HepG2 (cell line): ENCODE measurements around the gene GRP. TPM values are rescaled to one million over a fixed set of nuclear protein-coding genes. Genes with fewer than 3 reads are reported as not detected.

Source experiments
- ATAC-seq: fragments of 200-7000 bp; cut with Tn5 transposase; 3 replicates; pipeline ENCODE4 v1.9.1; 2020; ENCODE audit warnings: mild to moderate bottlenecking, moderate library complexity
- BruUV-seq: library from RNA; stranded (reverse); fragments of 400-500 nt; replicated peaks from 2 replicates; lab custom pipeline; 2021; lab: Mats Ljungman, UMichigan
- CTCF ChIA-PET: fragments of 300-600 bp; formaldehyde crosslinking; extraction: SDS; loops from one replicate; lab custom pipeline; 2021; ENCODE audit warnings: low total read pairs, inconsistent platforms, low intra/inter-chr PET ratio; lab: Yijun Ruan, JAX
- POLR2A ChIA-PET: fragments of 350-600 bp; sonication (Branson Sonifier 250); formaldehyde crosslinking; loops from one replicate; lab custom pipeline; 2020; ENCODE audit warnings: antibody characterized with exemption, inconsistent platforms; lab: Yijun Ruan, JAX
- DNase-seq: peaks from one replicate; pipeline ENCODE4 v3.0.0-alpha.2; 2015; ENCODE audit warnings: low spot score
- FAIRE-seq: peaks from 3 replicates; lab custom pipeline; 2011; peaks lifted over from hg19 to GRCh38; lab: Jason Lieb, UNC
- H2AFZ ChIP-seq: one replicate; pipeline ENCODE4 v1.6.1; 2011; ENCODE audit warnings: low read length, inconsistent platforms
- H3K27ac ChIP-seq: fragments of 300-600 bp; 3 replicates; pipeline ENCODE4 v1.8.0; 2011; ENCODE audit warnings: mixed run types, mild to moderate bottlenecking, mixed read lengths, low read length, inconsistent platforms; ENCODE audit not compliant: insufficient read depth; ENCODE audit errors: extremely low read length
- H3K27me3 ChIP-seq, 2 experiments: fragments of 200-600 bp in 1 of 2; 2 replicates in 1 of 2; 3 replicates in 1 of 2; pipeline versions ENCODE4 v1.6.0 to v1.8.0; 2011; ENCODE audit warnings: low read length in 2 of 2, mild to moderate bottlenecking in 2 of 2, moderate library complexity in 2 of 2, inconsistent platforms in 1 of 2; ENCODE audit not compliant: insufficient read depth in 2 of 2, control insufficient read depth in 1 of 2
- H3K36me3 ChIP-seq, 2 experiments: fragments of 200-600 bp in 1 of 2; replicated peaks in 1 of 2; 2 replicates in 1 of 2; 3 replicates in 1 of 2; pipeline versions ENCODE4 v1.5.1 to v1.8.0; 2011; ENCODE audit warnings: low read length in 2 of 2, inconsistent platforms in 1 of 2; ENCODE audit not compliant: insufficient read depth in 2 of 2, control insufficient read depth in 1 of 2
- H3K4me1 ChIP-seq: 2 replicates; pipeline ENCODE4 v1.5.1; 2012; ENCODE audit warnings: low read length, inconsistent platforms; ENCODE audit not compliant: insufficient read depth
- H3K4me2 ChIP-seq: 2 replicates; pipeline ENCODE4 v1.6.0; 2011; ENCODE audit warnings: low read depth, low read length, inconsistent platforms
- H3K4me3 ChIP-seq, 3 experiments: fragments of 200-600 bp in 1 of 3; sonication (generic), shearing (Covaris generic) in 1 of 3; replicated peaks in 1 of 3; 2 replicates each; pipeline ENCODE4 v1.5.1; 2011 to 2016; ENCODE audit warnings: low read length in 3 of 3, inconsistent platforms in 2 of 3, low read depth in 2 of 3, mild to moderate bottlenecking in 2 of 3, control low read depth in 1 of 3, mixed read lengths in 1 of 3; ENCODE audit not compliant: insufficient read depth in 1 of 3
- H3K79me2 ChIP-seq: one replicate; pipeline ENCODE4 v1.6.1; 2011; ENCODE audit warnings: low read length, inconsistent platforms; ENCODE audit not compliant: insufficient read depth
- H3K9ac ChIP-seq: 2 replicates; pipeline ENCODE4 v1.6.0; 2011; ENCODE audit warnings: mild to moderate bottlenecking, low read depth, low read length, inconsistent platforms; ENCODE audit not compliant: insufficient read depth
- H3K9me3 ChIP-seq: 2 replicates; pipeline ENCODE4 v1.5.1; 2012; ENCODE audit warnings: mild to moderate bottlenecking, low read length
- H4K20me1 ChIP-seq: 2 replicates; pipeline ENCODE4 v1.6.0; 2011; ENCODE audit warnings: inconsistent platforms, mild to moderate bottlenecking, low read length, moderate library complexity; ENCODE audit not compliant: insufficient read depth
- CBX2 ChIP-seq, 2 experiments: fragments of 200-600 bp in 1 of 2; sonication (generic); formaldehyde crosslinking in 1 of 2; IDR thresholded peaks; 2 replicates each; pipeline versions ENCODE4 v1.7.0 to v1.8.1; 2018 to 2022; ENCODE audit warnings: low read depth in 2 of 2, low read length in 1 of 2, mild to moderate bottlenecking in 1 of 2, missing genetic modification reagents in 1 of 2
- CEBPB ChIP-seq: IDR thresholded peaks from 2 replicates; pipeline ENCODE4 v1.6.1; 2011; ENCODE audit warnings: low read depth, low read length, improper control_type of control experiment, borderline replicate concordance
- NR2F2 ChIP-seq: IDR thresholded peaks from 2 replicates; pipeline ENCODE4 v1.6.1; 2012; ENCODE audit warnings: low read depth, inconsistent platforms, borderline replicate concordance
- ZNF17 ChIP-seq: sonication (generic); formaldehyde crosslinking; IDR thresholded peaks from 2 replicates; pipeline ENCODE4 v1.5.0; 2020; ENCODE audit warnings: mild to moderate bottlenecking, missing genetic modification reagents
- ZNF432 ChIP-seq: sonication (generic); formaldehyde crosslinking; IDR thresholded peaks from 2 replicates; pipeline ENCODE4 v1.5.0; 2020; ENCODE audit warnings: missing genetic modification reagents, mild to moderate bottlenecking, borderline replicate concordance
- ZNF746 ChIP-seq: sonication (generic); formaldehyde crosslinking; IDR thresholded peaks from 2 replicates; pipeline ENCODE4 v1.8.0; 2022; ENCODE audit warnings: mild to moderate bottlenecking, missing genetic modification reagents
- ZNF775 ChIP-seq: sonication (generic); formaldehyde crosslinking; IDR thresholded peaks from 2 replicates; pipeline ENCODE4 v1.4.0; 2020; ENCODE audit warnings: missing genetic modification reagents, mild to moderate bottlenecking, moderate library complexity, borderline replicate concordance
- WGBS: methylation state at CpG from one replicate; pipeline ENCODE4 v1.1.6; 2017; ENCODE audit warnings: low lambda C conversion rate; 5-methylcytosine and 5-hydroxymethylcytosine counted together
- in situ Hi-C: cut with HindIII; loops from 2 replicates; pipeline ENCODE4 v1.10.0; 2017; ENCODE audit warnings: low pct_unique_long_range_greater_than_20kb; ENCODE audit not compliant: extremely low pct_ligation_motif_present
- intact Hi-C: fragments of 100-400 bp; cut with micrococcal nuclease; formaldehyde crosslinking; loops from one replicate; pipeline ENCODE4 v1.10.0; 2022; ENCODE audit not compliant: unreplicated experiment
- polyA plus RNA-seq, 8 experiments: library from polyadenylated mRNA; depleted of rRNA in 3 of 8; stranded (reverse) in 7 of 8; unstranded in 1 of 8; fragments of >200 nt; fragmentation: Illumina TruSeq in 4 of 8; extraction: Trizol in 4 of 8; gene quantifications; 2 replicates each; pipeline versions ENCODE4 v1.2.1 to v1.2.3, GENCODE V29; 2011 to 2016; ENCODE audit warnings: low read depth in 4 of 8, missing spikeins in 1 of 8, mixed read lengths in 1 of 8; ENCODE audit not compliant: insufficient read depth in 1 of 8
- total RNA-seq, 5 experiments: library from RNA; depleted of rRNA; stranded (reverse); fragments of >200 nt; fragmentation: Illumina TruSeq; extraction: Trizol; gene quantifications; 2 replicates each; pipeline ENCODE4 v1.2.3, GENCODE V29; 2016; ENCODE audit warnings: low read depth in 1 of 5

The GRP gene
- total and polyA plus RNA-seq, 2 of the 13 experiments (the other 11 are each of a cell fraction or from before 2014, with no cell fraction given): not detected

DNA sequence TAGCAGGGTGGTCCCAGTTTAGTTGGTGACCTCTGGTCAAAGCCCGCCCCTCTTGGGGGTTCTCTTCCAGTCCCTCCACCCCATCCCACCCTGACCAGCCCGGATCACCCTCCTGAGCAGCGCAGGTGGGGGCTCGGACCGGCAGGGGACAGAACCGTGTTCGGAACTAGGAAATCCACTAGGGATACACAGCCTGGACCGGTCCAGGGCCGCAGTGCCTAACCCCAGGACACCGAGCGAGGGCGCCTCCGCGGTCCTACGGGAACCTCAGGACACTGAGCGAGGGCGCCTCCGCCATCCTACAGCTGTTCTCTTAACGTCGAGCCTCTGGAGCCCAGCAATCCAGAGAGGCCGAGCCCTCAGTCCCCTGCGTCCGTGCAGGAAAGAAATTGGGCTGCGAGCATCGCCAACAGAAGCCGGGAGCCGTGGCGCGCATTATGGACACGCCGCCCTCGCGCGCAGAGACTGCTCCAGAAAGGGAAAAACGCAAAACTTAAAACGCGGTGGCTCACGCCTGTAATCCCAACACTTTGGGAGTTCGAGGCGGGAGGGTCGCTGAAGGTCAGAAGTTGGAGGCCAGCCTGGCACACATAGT is 44.8 kb downstream of the GRP start (continued):
- TF ChIP-seq ZNF775 (CRISPR knock-in tag) (no peak), CBX2 (IDR thresholded peaks at IDR 0.05; ENCODE audit: low read depth, low read length) (no peak), CBX2 (CRISPR knock-in tag; IDR thresholded peaks at IDR 0.05; ENCODE audit: low read depth) (no peak), ZNF17 (no peak), ZNF746 (no peak), NR2F2 (no peak)

DNA sequence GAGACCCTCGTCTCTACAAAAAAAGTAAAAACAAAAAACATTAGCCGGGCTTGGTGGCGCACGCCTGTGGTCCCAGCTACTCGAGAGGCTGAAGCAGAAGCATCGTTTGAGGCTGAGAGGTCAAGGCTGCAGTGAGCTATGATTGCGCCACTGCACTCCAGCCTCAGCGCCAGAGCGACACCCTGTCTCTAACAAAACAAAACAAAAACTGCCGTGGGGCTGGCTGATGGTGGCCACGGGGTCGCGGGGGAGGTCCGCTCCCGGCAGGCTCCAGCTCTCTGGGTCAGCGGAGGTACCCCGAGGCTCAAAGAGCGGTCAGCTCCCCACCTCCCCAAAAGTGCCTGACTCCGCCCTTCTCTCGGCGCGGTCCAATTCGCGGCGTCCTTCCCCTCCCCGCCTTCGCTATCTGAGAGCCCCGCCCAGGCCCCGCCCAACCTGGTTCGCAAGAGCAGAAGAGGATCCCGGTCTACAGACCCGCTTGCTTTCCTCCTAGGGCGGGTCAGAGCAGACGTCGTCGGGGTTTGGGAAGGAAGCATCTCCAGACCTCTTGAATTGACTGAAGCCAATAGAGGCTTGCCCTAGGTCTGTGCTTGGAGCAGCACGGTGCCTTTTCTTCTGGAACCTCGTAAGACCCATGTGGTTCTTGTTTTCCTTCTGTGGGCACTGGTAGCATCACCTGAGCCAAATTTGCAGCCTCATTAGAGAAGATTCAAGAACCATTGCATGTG is 45.5 kb downstream of the GRP start:
- Histone ChIP-seq H3K36me3 (no peaks in the 10 kb centered on the region), H3K27me3 (peaks cover 8 to 60% of the 10 kb centered on the region in 2 experiments), H3K9me3 (no peaks in the 10 kb centered on the region), H2AFZ (no peak overlapping the region), H3K9ac (no peak overlapping the region), H3K79me2 (no peaks in the 10 kb centered on the region), H3K4me3 (no peak overlapping the region), H3K4me2 (no peak overlapping the region), H3K27ac (no peak overlapping the region), H3K4me1 (no peaks in the 10 kb centered on the region), H4K20me1 (no peaks in the 10 kb centered on the region)
- POLR2A ChIA-PET: no interaction called here
- in situ Hi-C loops: loop anchor here (10.0 kb wide), 1 partner anchor 181 kb away; no protein-coding TSS in a partner anchor
- ATAC-seq (no peak), DNase-seq (no peak), FAIRE-seq (no peak)
- intact Hi-C loops: no loop called here
- no TSS peak for BruUV-seq
- 42% methylated on average over 29 of the region's 38 CpGs for WGBS
- peak; percentile 9; the same call in 1 of the 2 replicates for TF ChIP-seq CEBPB
- TF ChIP-seq ZNF432 (CRISPR knock-in tag): no peak
- CTCF ChIA-PET: no interaction called here
